ENCODE measurements around the gene UCKL1. TPM values are rescaled to one million over a fixed set of nuclear protein-coding genes. Genes with fewer than 3 reads are reported as not detected.
"Not testable (repeated sequence)": the region's sequence is repeated elsewhere in the genome, so short reads cannot be mapped to it uniquely, and the experiment has no call there.

Gene UCKL1
- total and polyA plus RNA-seq, 7 experiments from 2014 or later = 20.5 to 49.0 (median 44.8) TPM

DNA sequence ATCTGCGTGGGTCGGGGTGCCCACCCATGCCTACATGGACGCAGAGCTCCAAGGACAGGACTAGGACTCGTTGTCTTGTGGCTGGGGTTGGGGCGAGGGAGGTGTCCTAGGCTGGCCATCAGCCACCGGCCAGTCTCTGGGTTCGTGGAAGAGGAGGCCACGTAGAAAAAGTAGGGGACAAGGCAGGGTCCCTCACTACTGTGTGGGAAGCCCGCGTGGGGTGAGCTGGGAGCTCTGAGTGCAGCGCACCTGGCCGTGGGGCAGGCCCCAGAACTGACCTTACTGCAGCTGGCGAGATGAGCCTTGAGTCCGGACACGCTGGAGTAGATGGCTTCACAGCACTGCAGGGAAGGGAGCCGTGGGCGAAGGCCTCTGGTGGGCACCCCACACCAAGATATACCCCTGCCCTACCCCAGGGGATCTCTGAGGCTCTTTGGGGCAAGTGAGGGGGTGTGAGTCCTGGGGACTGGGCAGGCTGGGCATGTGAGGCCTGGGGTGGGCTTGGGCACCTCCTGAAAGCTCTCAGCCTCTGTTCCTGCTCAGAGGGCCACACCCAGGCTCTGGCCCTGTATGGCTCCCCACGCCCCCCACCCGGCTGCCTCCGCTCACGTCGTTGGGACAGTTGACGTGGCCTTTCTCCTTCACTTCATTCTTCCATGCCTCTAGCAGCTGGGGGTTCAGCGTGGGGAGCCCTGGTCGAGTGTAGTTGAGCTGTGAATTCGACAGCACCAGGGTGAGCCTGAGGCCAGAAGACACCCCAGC lies 5.6 kb upstream of the UCKL1 start:
- Histone ChIP-seq H3K27me3 (ENCODE audit: control insufficient read depth in 2 of 2, insufficient read depth in 2 of 2, low read length in 2 of 2) (no peaks in the 10 kb centered on the region), H3K36me3 (ENCODE audit: control insufficient read depth in 2 of 3, insufficient read depth in 3 of 3, low read length in 3 of 3) (peaks cover 0 to 67% (median 6%) of the 10 kb centered on the region in 3 experiments), H3K27ac (ENCODE audit: low read depth, low read length) (no peak overlapping the region), H3K9me3 (ENCODE audit: control insufficient read depth in 2 of 3, low read length in 3 of 3) (peaks cover 0 to 9% (median 0%) of the 10 kb centered on the region in 3 experiments), H3K4me1 (ENCODE audit: control insufficient read depth in 2 of 2, insufficient read depth in 2 of 2, low read length in 2 of 2) (peaks cover 9 to 10% of the 10 kb centered on the region in 2 donors), H3K4me3 (ENCODE audit: low read length) (no peak overlapping the region)
- no peak overlapping the region for H3K4me3 Mint-ChIP-seq
- H3K27me3 Mint-ChIP-seq = no peaks in the 10 kb centered on the region
- DNase-seq = peak in 1 of 9 donors; percentile 8
- no peak for ATAC-seq
- H3K9me3 Mint-ChIP-seq = no peaks in the 10 kb centered on the region
- CTCF ChIA-PET = interaction anchor here (0.5 to 1.6 kb wide), 4 partner anchors 12 to 99 kb away, joined by 3 to 5 read pairs (median 4); no protein-coding TSS in a partner anchor
- H3K4me1 Mint-ChIP-seq = peaks cover 5 to 12% (median 7%) of the 10 kb centered on the region in 7 donors
- peaks cover 0 to 18% (median 0%) of the 10 kb centered on the region in 5 donors for H3K36me3 Mint-ChIP-seq
- intact Hi-C loops (cut with micrococcal nuclease) = no loop called here
- no peak overlapping the region for H3K27ac Mint-ChIP-seq
- POLR2A ChIA-PET = interaction anchor here (1.0 kb wide), 1 partner anchor 65 kb away, joined by 3 read pairs; no protein-coding TSS in a partner anchor

DNA sequence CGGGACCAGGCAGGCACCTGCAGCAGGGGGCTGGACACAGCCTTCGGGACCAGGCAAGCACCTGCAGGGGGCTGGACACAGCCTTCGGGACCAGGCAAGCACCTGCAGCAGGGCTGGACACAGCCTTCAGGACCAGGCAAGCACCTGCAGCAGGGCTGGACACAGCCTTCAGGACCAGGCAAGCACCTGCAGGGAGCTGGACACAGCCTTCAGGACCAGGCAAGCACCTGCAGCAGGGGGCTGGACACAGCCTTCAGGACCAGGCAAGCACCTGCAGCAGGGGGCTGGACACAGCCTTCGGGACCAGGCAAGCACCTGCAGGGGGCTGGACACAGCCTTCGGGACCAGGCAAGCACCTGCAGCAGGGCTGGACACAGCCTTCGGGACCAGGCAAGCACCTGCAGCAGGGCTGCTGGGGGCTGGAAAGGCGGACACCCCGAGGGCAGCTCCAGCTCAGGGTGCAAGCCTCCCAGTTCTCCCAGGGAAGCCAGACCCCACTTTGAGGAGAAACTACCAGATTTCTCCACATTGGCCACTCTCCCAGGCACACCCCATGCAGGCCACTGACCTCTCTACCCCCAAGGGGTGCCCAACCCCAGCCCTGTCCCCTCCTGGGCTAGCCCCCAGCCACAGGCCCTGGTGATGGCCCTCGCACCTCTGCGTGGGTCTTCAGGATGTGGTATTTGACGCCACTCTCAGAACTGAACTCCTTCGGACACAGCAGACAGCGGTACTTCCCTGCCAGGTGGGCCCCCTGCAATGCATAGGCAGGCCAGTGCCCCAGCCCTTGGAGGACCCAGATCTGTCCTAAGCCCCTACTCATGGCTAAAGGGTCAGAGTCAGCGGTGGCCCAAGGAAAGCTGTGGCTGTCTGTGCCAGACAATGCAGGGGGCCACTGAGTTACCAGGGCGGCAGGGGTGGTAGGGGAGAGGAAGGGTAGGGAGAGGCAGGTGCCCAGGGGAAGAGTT lies 4.7 kb upstream of the UCKL1 start:
- DNase-seq; H3K36me3 Mint-ChIP-seq; H3K4me3 ChIP-seq (ENCODE audit: low read length); intact Hi-C loops (cut with micrococcal nuclease); H3K27me3 ChIP-seq (ENCODE audit: control insufficient read depth in 2 of 2, insufficient read depth in 2 of 2, low read length in 2 of 2); ATAC-seq; H3K27ac Mint-ChIP-seq; H3K9me3 ChIP-seq (ENCODE audit: control insufficient read depth in 2 of 3, low read length in 3 of 3); H3K4me3 Mint-ChIP-seq; H3K9me3 Mint-ChIP-seq; H3K27ac ChIP-seq (ENCODE audit: low read depth, low read length); H3K27me3 Mint-ChIP-seq: not testable (repeated sequence)
- peaks cover 0 to 60% (median 0%) of the 10 kb centered on the region in 3 experiments for H3K36me3 ChIP-seq (ENCODE audit: control insufficient read depth in 2 of 3, insufficient read depth in 3 of 3, low read length in 3 of 3)
- peaks cover 9 to 13% of the 10 kb centered on the region in 2 donors for H3K4me1 ChIP-seq (ENCODE audit: control insufficient read depth in 2 of 2, insufficient read depth in 2 of 2, low read length in 2 of 2)
- peaks cover 5 to 12% (median 7%) of the 10 kb centered on the region in 7 donors for H3K4me1 Mint-ChIP-seq
- ChIA-PET POLR2A (interaction anchor here (0.6 to 1.0 kb wide), 2 partner anchors 64 to 253 kb away, joined by 3 read pairs; partner anchors contain the start of genes ARFRP1 and ZGPAT), CTCF (interaction anchor here (0.6 to 1.6 kb wide), 3 partner anchors 13 to 77 kb away, joined by 3 to 5 read pairs (median 3); no protein-coding TSS in a partner anchor)

GRCh38 chr20:63959699-63960075 lies 3.5 kb upstream of the UCKL1 start:
- ChIA-PET POLR2A (interaction anchor here (0.7 to 1.9 kb wide), 2 partner anchors 9 to 326 kb away, joined by 3 to 7 read pairs; no protein-coding TSS in a partner anchor), CTCF (no interaction called here)
- H3K36me3 ChIP-seq (ENCODE audit: control insufficient read depth in 2 of 3, insufficient read depth in 3 of 3, low read length in 3 of 3) = peaks cover 0 to 61% (median 0%) of the 10 kb centered on the region in 3 experiments
- no peaks in the 10 kb centered on the region for H3K27me3 Mint-ChIP-seq
- intact Hi-C loops (cut with micrococcal nuclease) = loop anchor here in 1 of 2 donors (5.0 kb wide), 4 partner anchors 78 to 742 kb away; partner anchors contain the start of genes C20orf204, GMEB2, PTK6 and YTHDF1
- no peaks in the 10 kb centered on the region for H3K27me3 ChIP-seq (ENCODE audit: control insufficient read depth in 2 of 2, insufficient read depth in 2 of 2, low read length in 2 of 2)
- no peak overlapping the region for H3K27ac Mint-ChIP-seq
- no peaks in the 10 kb centered on the region for H3K9me3 Mint-ChIP-seq
- H3K4me3 ChIP-seq (ENCODE audit: low read length) = no peak overlapping the region
- DNase-seq (no peak), ATAC-seq (no peak)
- H3K36me3 Mint-ChIP-seq = peaks cover 0 to 9% (median 0%) of the 10 kb centered on the region in 5 donors
- H3K4me1 Mint-ChIP-seq = peaks cover 5 to 17% (median 11%) of the 10 kb centered on the region in 7 donors
- no peaks in the 10 kb centered on the region for H3K9me3 ChIP-seq (ENCODE audit: control insufficient read depth in 2 of 3, low read length in 3 of 3)
- H3K4me1 ChIP-seq (ENCODE audit: control insufficient read depth in 2 of 2, insufficient read depth in 2 of 2, low read length in 2 of 2) = peaks cover 13 to 20% of the 10 kb centered on the region in 2 donors
- H3K4me3 Mint-ChIP-seq = no peak overlapping the region
- no peak overlapping the region for H3K27ac ChIP-seq (ENCODE audit: low read depth, low read length)

- Mint-ChIP-seq H3K4me3 (peak overlapping the region in 2 of 10 donors; percentile 22 to 50), H3K27me3 (no peaks in the 10 kb centered on the region), H3K4me1 (peaks cover 11 to 22% (median 16%) of the 10 kb centered on the region in 7 donors), H3K9me3 (peaks cover 0 to 2% (median 0%) of the 10 kb centered on the region in 11 donors), H3K36me3 (peaks cover 0 to 11% (median 0%) of the 10 kb centered on the region in 5 donors), H3K27ac (peak overlapping the region in 2 of 9 donors; percentile 28 to 36)
- peaks cover 18 to 25% of the 10 kb centered on the region in 2 donors for H3K4me1 ChIP-seq (ENCODE audit: control insufficient read depth in 2 of 2, insufficient read depth in 2 of 2, low read length in 2 of 2)
- ChIA-PET CTCF (interaction anchor here (2.3 kb wide), 1 partner anchor 14 kb away, joined by 8 read pairs; no protein-coding TSS in a partner anchor), POLR2A (interaction anchor here (0.7 to 1.9 kb wide), 3 partner anchors 9 to 325 kb away, joined by 3 to 7 read pairs (median 4); no protein-coding TSS in a partner anchor)
- H3K36me3 ChIP-seq (ENCODE audit: control insufficient read depth in 2 of 3, insufficient read depth in 3 of 3, low read length in 3 of 3) = peaks cover 0 to 60% (median 0%) of the 10 kb centered on the region in 3 experiments
- ATAC-seq (no peak), DNase-seq (no peak)
- H3K27ac ChIP-seq (ENCODE audit: low read depth, low read length) = no peak overlapping the region
- intact Hi-C loops (cut with micrococcal nuclease) = loop anchor here in 1 of 2 donors (5.0 kb wide), 4 partner anchors 78 to 742 kb away; partner anchors contain the start of genes C20orf204, GMEB2, PTK6 and YTHDF1
- H3K4me3 ChIP-seq (ENCODE audit: low read length) = no peak overlapping the region
- H3K9me3 ChIP-seq (ENCODE audit: control insufficient read depth in 2 of 3, low read length in 3 of 3) = no peaks in the 10 kb centered on the region
- no peaks in the 10 kb centered on the region for H3K27me3 ChIP-seq (ENCODE audit: control insufficient read depth in 2 of 2, insufficient read depth in 2 of 2, low read length in 2 of 2)
Observed at GRCh38 chr20:63958964-63959698, 2.9 kb upstream of the UCKL1 start.

DNA sequence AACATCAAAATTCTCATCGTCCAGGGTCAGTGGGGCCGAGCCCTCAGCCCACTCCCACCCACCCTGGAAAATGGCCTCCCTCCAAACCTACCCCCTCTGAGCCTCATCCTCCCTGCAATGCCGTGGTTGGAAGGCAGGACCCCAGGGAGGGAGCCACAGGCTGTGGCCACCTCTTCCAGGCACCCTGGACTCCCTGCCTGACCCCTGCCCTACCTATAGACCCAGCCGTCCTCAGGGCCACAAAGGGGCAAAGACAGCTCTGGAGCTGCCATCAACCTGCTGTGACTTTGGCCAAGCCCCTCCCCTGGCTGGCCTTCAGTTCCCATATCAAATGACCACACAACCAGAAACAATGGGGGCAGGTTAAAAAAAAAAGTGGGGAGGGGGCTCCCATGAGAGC lies 2.3 kb upstream of the UCKL1 start:
- peaks cover 17 to 29% (median 23%) of the 10 kb centered on the region in 7 donors for H3K4me1 Mint-ChIP-seq
- no peak for DNase-seq
- no peak overlapping the region for H3K27ac ChIP-seq (ENCODE audit: low read depth, low read length)
- H3K36me3 Mint-ChIP-seq = peaks cover 0 to 12% (median 0%) of the 10 kb centered on the region in 5 donors
- H3K4me3 Mint-ChIP-seq = peak overlapping the region in 5 of 10 donors; percentile 12 to 50 (median 23)
- no peak for ATAC-seq
- peak overlapping the region in 4 of 9 donors; percentile 28 to 76 (median 42) for H3K27ac Mint-ChIP-seq
- CTCF ChIA-PET = interaction anchor here (2.3 kb wide), 1 partner anchor 15 kb away, joined by 8 read pairs; no protein-coding TSS in a partner anchor
- no peaks in the 10 kb centered on the region for H3K27me3 ChIP-seq (ENCODE audit: control insufficient read depth in 2 of 2, insufficient read depth in 2 of 2, low read length in 2 of 2)
- no peaks in the 10 kb centered on the region for H3K9me3 ChIP-seq (ENCODE audit: control insufficient read depth in 2 of 3, low read length in 3 of 3)
- H3K4me1 ChIP-seq (ENCODE audit: control insufficient read depth in 2 of 2, insufficient read depth in 2 of 2, low read length in 2 of 2) = peaks cover 18 to 26% of the 10 kb centered on the region in 2 donors
- intact Hi-C loops (cut with micrococcal nuclease) = loop anchor here in 1 of 2 donors (5.0 kb wide), 4 partner anchors 79 to 741 kb away; partner anchors contain the start of genes C20orf204, GMEB2, PTK6 and YTHDF1
- peaks cover 0 to 54% (median 0%) of the 10 kb centered on the region in 3 experiments for H3K36me3 ChIP-seq (ENCODE audit: control insufficient read depth in 2 of 3, insufficient read depth in 3 of 3, low read length in 3 of 3)
- H3K4me3 ChIP-seq (ENCODE audit: low read length) = no peak overlapping the region
- POLR2A ChIA-PET = interaction anchor here (1.2 to 1.9 kb wide), 2 partner anchors 10 to 15 kb away, joined by 4 to 7 read pairs; no protein-coding TSS in a partner anchor
- H3K27me3 Mint-ChIP-seq = no peaks in the 10 kb centered on the region
- H3K9me3 Mint-ChIP-seq = peaks cover 0 to 2% (median 0%) of the 10 kb centered on the region in 11 donors
